ENCODE results near the gene LCAT. TPM values are rescaled to one million over a fixed set of nuclear protein-coding genes. Genes with fewer than 3 reads are reported as not detected.
A peak's percentile ranks its signal among the peaks of the same experiment; 100 is the strongest.

Gene LCAT, protein sequence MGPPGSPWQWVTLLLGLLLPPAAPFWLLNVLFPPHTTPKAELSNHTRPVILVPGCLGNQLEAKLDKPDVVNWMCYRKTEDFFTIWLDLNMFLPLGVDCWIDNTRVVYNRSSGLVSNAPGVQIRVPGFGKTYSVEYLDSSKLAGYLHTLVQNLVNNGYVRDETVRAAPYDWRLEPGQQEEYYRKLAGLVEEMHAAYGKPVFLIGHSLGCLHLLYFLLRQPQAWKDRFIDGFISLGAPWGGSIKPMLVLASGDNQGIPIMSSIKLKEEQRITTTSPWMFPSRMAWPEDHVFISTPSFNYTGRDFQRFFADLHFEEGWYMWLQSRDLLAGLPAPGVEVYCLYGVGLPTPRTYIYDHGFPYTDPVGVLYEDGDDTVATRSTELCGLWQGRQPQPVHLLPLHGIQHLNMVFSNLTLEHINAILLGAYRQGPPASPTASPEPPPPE
- 1 to 10 TPM in 1 of 3 donors, under 1 TPM in 1, not detected in 1; 0.14 to 1.3 TPM for polyA plus RNA-seq

DNA sequence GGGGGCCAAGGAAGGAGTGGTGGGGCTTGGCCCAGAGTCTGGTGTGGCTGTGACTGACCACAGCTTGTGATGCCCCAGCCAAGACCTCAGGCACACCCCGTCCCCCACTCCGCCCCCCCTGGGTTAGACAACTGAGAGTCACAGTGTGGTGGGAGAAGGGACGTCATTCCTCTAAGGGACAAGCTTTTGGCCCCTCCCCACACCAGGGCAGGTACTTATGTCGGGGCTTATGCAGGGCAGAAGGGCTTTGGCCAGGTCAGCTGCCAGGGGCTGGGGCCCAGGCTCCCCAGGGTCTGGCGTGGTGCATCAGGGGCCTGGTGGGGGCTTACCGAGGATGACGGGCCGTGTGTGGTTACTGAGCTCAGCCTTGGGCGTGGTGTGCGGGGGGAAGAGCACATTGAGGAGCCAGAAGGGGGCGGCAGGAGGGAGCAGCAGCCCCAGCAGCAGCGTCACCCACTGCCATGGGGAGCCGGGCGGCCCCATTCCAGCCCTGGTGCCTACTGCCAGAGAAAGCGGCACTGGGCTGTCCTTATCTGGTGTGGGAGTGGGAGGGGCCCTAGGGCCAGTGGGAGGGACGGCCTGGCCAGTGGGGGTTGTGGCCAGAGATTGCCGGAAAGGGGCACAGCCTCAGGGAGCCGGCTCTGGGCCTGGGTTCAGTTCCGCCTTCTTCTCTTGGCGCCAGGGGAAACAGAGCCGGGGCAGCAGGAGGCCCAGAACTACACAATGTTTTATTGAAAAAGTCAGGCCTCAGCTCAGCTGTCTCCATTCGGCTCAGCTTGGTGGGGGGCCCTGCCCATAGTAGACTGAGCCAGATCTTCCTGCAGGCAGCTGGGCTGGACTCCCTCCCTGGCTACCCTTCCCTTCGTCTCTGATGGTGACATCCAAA lies at the start of gene LCAT:
TSS of gene LCAT (minus strand) at position 502 of the 886 bp plus-strand sequence. CDS start at position 483, 19 bp downstream.
- no peak for DNase-seq
- H3K4me3 Mint-ChIP-seq: no peak within 1 kb of the TSS
- H3K27ac Mint-ChIP-seq: no peak within 1 kb of the TSS
- H3K9me3 Mint-ChIP-seq: no peaks in the 10 kb centered on the region
- H3K27me3 Mint-ChIP-seq (ENCODE audit: low read depth in 3 of 3): peaks cover 0 to 6% (median 0%) of the 10 kb centered on the region in 3 donors
- no peaks in the 10 kb centered on the region for H3K36me3 Mint-ChIP-seq
- H3K4me1 Mint-ChIP-seq: peaks cover 19 to 22% of the 10 kb centered on the region in 2 donors

- Mint-ChIP-seq H3K9me3 (no peaks in the 10 kb centered on the region), H3K4me1 (peaks cover 51 to 63% of the 10 kb centered on the region in 2 donors), H3K4me3 (peak overlapping the region; percentile 85 to 91 (median 88)), H3K27ac (peak overlapping the region; percentile 88 to 99 (median 98)), H3K36me3 (peaks cover 0 to 4% (median 0%) of the 10 kb centered on the region in 3 donors), H3K27me3 (ENCODE audit: low read depth in 3 of 3) (peaks cover 0 to 2% (median 2%) of the 10 kb centered on the region in 3 donors)
- peak; percentile 84 to 88 (median 86) for DNase-seq
Measured at GRCh38 chr16:67993207-67994039, 49.5 kb upstream of the LCAT start.

- no peaks in the 10 kb centered on the region for H3K9me3 Mint-ChIP-seq
- H3K4me3 Mint-ChIP-seq: peak overlapping the region in 3 of 5 donors; percentile 21 to 90 (median 87)
- DNase-seq: no peak
- H3K27me3 Mint-ChIP-seq (ENCODE audit: low read depth in 3 of 3): peaks cover 0 to 2% (median 2%) of the 10 kb centered on the region in 3 donors
- H3K4me1 Mint-ChIP-seq: peaks cover 49 to 66% of the 10 kb centered on the region in 2 donors
- H3K27ac Mint-ChIP-seq: peak overlapping the region; percentile 29 to 99 (median 66)
- H3K36me3 Mint-ChIP-seq: peaks cover 0 to 4% (median 0%) of the 10 kb centered on the region in 3 donors
Measured at GRCh38 chr16:67992661-67993206, 48.8 kb upstream of the LCAT start.

DNA sequence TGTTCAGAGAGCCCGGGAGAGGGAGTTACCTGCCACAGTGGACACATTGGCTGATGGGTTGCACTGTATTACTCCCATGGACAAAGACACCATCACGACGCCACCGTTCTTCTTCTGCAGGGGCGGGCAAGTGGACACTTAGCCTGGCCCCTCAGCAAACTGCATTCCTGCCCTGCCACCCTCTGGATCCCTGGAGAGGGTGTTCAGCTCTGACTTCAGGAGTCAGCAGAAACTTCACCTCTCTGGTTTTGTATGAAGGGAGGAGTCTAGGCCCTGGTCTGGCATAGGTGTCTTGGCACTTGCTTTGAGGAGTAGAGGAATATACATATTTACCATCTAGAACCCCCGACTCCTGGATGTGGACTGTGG lies 46.1 kb upstream of the LCAT start:
- peaks cover 32 to 54% of the 10 kb centered on the region in 2 donors for H3K4me1 Mint-ChIP-seq
- H3K4me3 Mint-ChIP-seq: peak overlapping the region in 1 of 5 donors; percentile 7
- H3K36me3 Mint-ChIP-seq: peaks cover 0 to 4% (median 0%) of the 10 kb centered on the region in 3 donors
- H3K9me3 Mint-ChIP-seq: no peaks in the 10 kb centered on the region
- DNase-seq: no peak
- peak overlapping the region; percentile 6 to 84 (median 54) for H3K27ac Mint-ChIP-seq
- peaks cover 0 to 2% (median 0%) of the 10 kb centered on the region in 3 donors for H3K27me3 Mint-ChIP-seq (ENCODE audit: low read depth in 3 of 3)

DNA sequence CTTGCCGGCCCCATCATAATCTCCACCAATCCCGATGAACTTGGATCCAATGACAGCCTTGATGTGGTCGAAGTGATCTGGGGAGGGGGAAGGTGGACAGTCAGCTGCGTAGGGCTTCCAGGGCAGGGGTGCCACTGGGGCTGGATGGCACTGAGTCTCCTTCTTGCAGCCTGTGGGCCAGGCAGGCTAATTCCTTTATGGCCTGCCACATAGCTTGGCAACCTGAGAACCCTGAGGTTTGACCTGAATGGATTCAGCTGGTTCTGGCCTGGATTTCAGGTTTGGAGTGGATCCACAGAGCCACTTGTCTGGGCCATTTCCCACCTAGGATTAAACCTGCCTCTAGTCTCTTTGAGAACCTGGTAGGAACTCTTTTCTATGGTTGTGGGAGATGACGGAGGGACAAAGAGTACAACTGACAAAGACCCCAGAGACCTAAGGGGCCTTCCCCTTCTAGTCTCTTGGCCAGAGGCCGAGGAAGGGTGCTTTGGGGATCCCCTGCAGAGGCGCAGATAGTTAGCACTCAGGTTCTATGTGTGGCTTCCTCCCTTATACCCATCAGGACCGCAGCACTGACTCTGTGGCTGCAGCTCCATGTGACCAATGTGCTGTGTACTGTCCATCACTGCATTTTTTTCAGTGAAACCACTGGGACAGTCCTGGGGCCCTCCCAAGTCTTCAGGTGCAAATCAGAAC lies 45.5 kb upstream of the LCAT start:
- Mint-ChIP-seq H3K27ac (peak overlapping the region in 5 of 6 donors; percentile 37 to 84 (median 59)), H3K27me3 (ENCODE audit: low read depth in 3 of 3) (peaks cover 0 to 3% (median 0%) of the 10 kb centered on the region in 3 donors), H3K36me3 (peaks cover 0 to 4% (median 0%) of the 10 kb centered on the region in 3 donors), H3K9me3 (no peaks in the 10 kb centered on the region), H3K4me3 (no peak overlapping the region), H3K4me1 (peaks cover 33 to 54% of the 10 kb centered on the region in 2 donors)
- DNase-seq: peak in 2 of 3 donors; percentile 21 to 36

GRCh38 chr16:67988675-67989074 lies 44.8 kb upstream of the LCAT start:
- H3K36me3 Mint-ChIP-seq: peaks cover 0 to 4% (median 0%) of the 10 kb centered on the region in 3 donors
- peak overlapping the region in 3 of 6 donors; percentile 48 to 91 (median 53) for H3K27ac Mint-ChIP-seq
- H3K27me3 Mint-ChIP-seq (ENCODE audit: low read depth in 3 of 3): peaks cover 0 to 6% (median 0%) of the 10 kb centered on the region in 3 donors
- H3K9me3 Mint-ChIP-seq: no peaks in the 10 kb centered on the region
- H3K4me3 Mint-ChIP-seq: no peak overlapping the region
- DNase-seq: no peak
- H3K4me1 Mint-ChIP-seq: peaks cover 34 to 53% of the 10 kb centered on the region in 2 donors

DNA sequence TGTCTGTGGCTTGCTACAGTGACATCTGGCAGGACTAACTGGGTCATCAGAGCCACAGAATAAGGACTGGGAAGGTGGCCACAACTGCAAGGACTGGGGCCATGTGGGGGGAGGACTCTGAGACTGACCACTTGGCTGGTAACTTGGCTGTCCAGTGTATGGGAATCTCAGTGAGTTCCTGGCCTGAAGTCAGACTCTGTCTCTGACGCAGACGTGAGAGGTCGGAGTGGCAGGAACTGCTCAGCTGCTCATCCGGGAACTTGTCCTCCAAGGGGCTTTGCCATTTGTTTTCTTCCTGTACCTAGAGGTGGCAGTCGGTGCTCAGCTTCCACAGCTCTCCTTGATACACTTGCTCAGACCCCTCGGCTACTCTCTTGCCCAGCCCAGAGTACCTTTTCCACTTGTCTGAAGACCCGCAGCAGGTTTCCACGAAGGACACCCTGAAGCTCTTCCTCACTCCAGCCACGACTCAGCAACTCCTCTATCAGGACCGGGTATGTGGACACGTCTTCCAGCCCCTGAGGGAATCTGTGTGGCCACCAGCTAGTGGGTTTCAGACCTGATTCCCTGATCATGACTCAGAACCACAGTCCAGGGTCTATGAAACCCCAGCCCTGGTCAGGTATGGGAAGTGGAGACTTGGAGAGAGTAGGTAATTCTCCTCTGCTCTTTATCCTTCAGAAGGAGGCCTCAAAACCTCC lies 43.7 kb upstream of the LCAT start:
- no peak overlapping the region for H3K4me3 Mint-ChIP-seq
- no peak for DNase-seq
- no peaks in the 10 kb centered on the region for H3K9me3 Mint-ChIP-seq
- H3K27ac Mint-ChIP-seq: peak overlapping the region in 4 of 6 donors; percentile 16 to 75 (median 50)
- peaks cover 0 to 4% (median 0%) of the 10 kb centered on the region in 3 donors for H3K36me3 Mint-ChIP-seq
- peaks cover 0 to 7% (median 2%) of the 10 kb centered on the region in 3 donors for H3K27me3 Mint-ChIP-seq (ENCODE audit: low read depth in 3 of 3)
- H3K4me1 Mint-ChIP-seq: peaks cover 34 to 56% of the 10 kb centered on the region in 2 donors

- H3K4me1 Mint-ChIP-seq: peaks cover 33 to 52% of the 10 kb centered on the region in 2 donors
- no peak for DNase-seq
- peaks cover 0 to 7% (median 2%) of the 10 kb centered on the region in 3 donors for H3K27me3 Mint-ChIP-seq (ENCODE audit: low read depth in 3 of 3)
- H3K36me3 Mint-ChIP-seq: peaks cover 0 to 4% (median 0%) of the 10 kb centered on the region in 3 donors
- H3K4me3 Mint-ChIP-seq: no peak overlapping the region
- no peak overlapping the region for H3K27ac Mint-ChIP-seq
- H3K9me3 Mint-ChIP-seq: no peaks in the 10 kb centered on the region
Measured at GRCh38 chr16:67986949-67987348, 43.0 kb upstream of the LCAT start.

- Mint-ChIP-seq H3K4me1 (peaks cover 22 to 23% of the 10 kb centered on the region in 2 donors), H3K4me3 (no peak overlapping the region), H3K27me3 (ENCODE audit: low read depth in 3 of 3) (peaks cover 0 to 7% (median 2%) of the 10 kb centered on the region in 3 donors), H3K27ac (no peak overlapping the region), H3K9me3 (no peaks in the 10 kb centered on the region), H3K36me3 (no peaks in the 10 kb centered on the region)
- DNase-seq: no peak
Measured at GRCh38 chr16:67982011-67982696, 38.2 kb upstream of the LCAT start.

- Mint-ChIP-seq H3K4me1 (peaks cover 20 to 22% of the 10 kb centered on the region in 2 donors), H3K27me3 (ENCODE audit: low read depth in 3 of 3) (peaks cover 1 to 7% (median 2%) of the 10 kb centered on the region in 3 donors), H3K4me3 (no peak within 1 kb of the TSS), H3K9me3 (no peaks in the 10 kb centered on the region), H3K36me3 (no peaks in the 10 kb centered on the region), H3K27ac (no peak within 1 kb of the TSS)
- no peak for DNase-seq
Measured at GRCh38 chr16:67979955-67980678, 36.2 kb upstream of the LCAT start, which contains the start of gene DPEP3. Gene DPEP3, minus strand, starts transcription at chr16:67980499. Its CDS starts 119 bp downstream, at chr16:67980380.

All from immature natural killer cell (primary cell).